Prostate gland (tissue), 2 donors: Measurements from ENCODE around the gene DOK4. TPM values are rescaled to one million over a fixed set of nuclear protein-coding genes. Genes with fewer than 3 reads are reported as not detected.

Experiments used
- DNase-seq: peaks from one replicate; pipeline ENCODE4 v3.0.0-alpha.2; 2019; ENCODE audit warnings: low spot score
- H3K27ac ChIP-seq, 2 donors: fragments of 200-600 bp; sonication (generic); 2 replicates each; pipeline ENCODE4 v1.5.1; 2017 to 2019
- H3K27me3 ChIP-seq: fragments of 200-600 bp; sonication (generic); replicated peaks from 2 replicates; pipeline ENCODE4 v1.5.1; 2019; ENCODE audit not compliant: insufficient read depth
- H3K36me3 ChIP-seq, 2 donors: fragments of 200-600 bp; sonication (generic); 1 replicate in 1 of 2; 2 replicates in 1 of 2; pipeline versions ENCODE4 v1.5.1 to v1.8.1; 2017 to 2019
- H3K4me1 ChIP-seq: fragments of 200-600 bp; sonication (generic); replicated peaks from 2 replicates; pipeline ENCODE4 v1.5.1; 2019
- H3K4me3 ChIP-seq, 2 donors: fragments of 200-600 bp; sonication (generic); 2 replicates each; pipeline ENCODE4 v1.5.1; 2017 to 2019
- H3K9me3 ChIP-seq: fragments of 200-600 bp; sonication (generic); 2 replicates; pipeline ENCODE4 v1.5.1; 2017
- POLR2A ChIP-seq: fragments of 450-650 bp; IDR thresholded peaks from one replicate; pipeline ENCODE4 v1.6.1; 2016; ENCODE audit warnings: antibody characterized with exemption, mild to moderate bottlenecking
- POLR2AphosphoS5 ChIP-seq: sonication (generic); formaldehyde crosslinking; IDR thresholded peaks from one replicate; pipeline ENCODE4 v1.6.1; 2017; ENCODE audit warnings: antibody characterized with exemption
- WGBS: methylation state at CpG from one replicate; pipeline ENCODE4 v1.1.5; 2018; 5-methylcytosine and 5-hydroxymethylcytosine counted together
- intact Hi-C: fragments of 100-400 bp; cut with DNase I; formaldehyde crosslinking; loops from one replicate; pipeline ENCODE4 v1.14.2; 2022
- total RNA-seq, 2 donors: library from RNA; depleted of rRNA; stranded (reverse); fragments of >200 nt; gene quantifications; one replicate each; pipeline ENCODE4 v1.1.0, GENCODE V29; 2016
- TF ChIP-seq, protein P1 (sequence below), 4 experiments: fragments of 200-600 bp in 2 of 4; fragments of 450-650 bp in 2 of 4; sonication (generic) in 2 of 4; IDR thresholded peaks; 1 replicate in 3 of 4; 2 replicates in 1 of 4; pipeline ENCODE4 v1.5.1; 2016 to 2019; ENCODE audit warnings: antibody characterized with exemption in 4 of 4, mild to moderate bottlenecking in 2 of 4, moderate library complexity in 2 of 4

DOK4 gene
- total RNA-seq = 10 to 100 TPM; 26.3 to 55.4 TPM

DNA sequence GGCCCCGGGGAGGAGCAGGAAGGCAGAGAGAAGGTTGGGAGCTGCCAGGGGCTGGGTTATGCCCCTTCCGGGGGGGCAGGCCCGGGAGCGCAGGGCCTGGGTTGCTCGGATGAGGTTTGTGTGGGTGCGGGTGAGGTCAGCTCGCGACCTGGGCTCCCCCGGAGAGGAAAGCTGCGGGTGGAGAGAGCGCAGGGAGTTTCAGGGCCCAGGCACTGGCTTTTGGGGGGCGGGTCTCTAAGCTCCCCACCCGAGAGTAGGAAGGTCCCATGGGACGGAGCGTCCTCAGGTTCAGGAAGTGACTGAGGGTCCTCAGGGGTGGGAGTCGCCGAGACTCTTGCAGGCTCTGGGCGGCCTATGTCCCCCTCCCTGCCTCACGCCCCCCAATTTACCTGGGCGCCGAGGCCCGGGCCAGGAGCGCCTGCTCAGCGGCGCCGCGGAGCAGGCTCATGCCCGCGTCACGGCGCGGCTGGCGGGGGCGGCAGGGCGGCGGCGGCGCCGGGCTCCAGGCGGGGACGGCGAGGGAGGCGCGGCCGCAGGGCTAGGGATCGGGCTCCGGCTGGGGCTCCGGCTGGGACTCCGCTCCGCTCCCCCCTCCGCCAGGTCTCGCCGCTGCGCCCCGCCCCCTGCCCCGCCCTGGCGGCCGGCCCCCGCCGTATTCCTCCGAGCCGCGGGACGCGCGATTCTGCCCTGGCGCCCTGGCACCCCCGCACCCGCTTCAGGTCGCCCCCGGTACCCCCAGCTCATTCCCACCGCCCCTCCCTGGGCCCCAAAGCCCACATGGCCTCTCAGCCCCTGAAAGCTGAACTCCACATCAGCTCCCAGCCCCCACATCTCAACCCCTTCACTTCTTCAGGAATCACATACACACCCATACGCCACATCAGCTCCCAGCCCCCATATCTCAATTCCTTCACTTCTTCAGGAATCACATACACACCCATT, at the start of gene DOK4:
TSS of gene DOK4 (minus strand) at position 578 of the 942 bp plus-strand sequence. CDS start 6,986 bp downstream, outside the sequence.
- no peaks in the 10 kb centered on the region for H3K9me3 ChIP-seq
- H3K27me3 ChIP-seq = no peaks in the 10 kb centered on the region
- 3% methylated on average over 41 of the region's 73 CpGs for WGBS
- H3K36me3 ChIP-seq = no peaks in the 10 kb centered on the region
- TF ChIP-seq, protein P1, sequence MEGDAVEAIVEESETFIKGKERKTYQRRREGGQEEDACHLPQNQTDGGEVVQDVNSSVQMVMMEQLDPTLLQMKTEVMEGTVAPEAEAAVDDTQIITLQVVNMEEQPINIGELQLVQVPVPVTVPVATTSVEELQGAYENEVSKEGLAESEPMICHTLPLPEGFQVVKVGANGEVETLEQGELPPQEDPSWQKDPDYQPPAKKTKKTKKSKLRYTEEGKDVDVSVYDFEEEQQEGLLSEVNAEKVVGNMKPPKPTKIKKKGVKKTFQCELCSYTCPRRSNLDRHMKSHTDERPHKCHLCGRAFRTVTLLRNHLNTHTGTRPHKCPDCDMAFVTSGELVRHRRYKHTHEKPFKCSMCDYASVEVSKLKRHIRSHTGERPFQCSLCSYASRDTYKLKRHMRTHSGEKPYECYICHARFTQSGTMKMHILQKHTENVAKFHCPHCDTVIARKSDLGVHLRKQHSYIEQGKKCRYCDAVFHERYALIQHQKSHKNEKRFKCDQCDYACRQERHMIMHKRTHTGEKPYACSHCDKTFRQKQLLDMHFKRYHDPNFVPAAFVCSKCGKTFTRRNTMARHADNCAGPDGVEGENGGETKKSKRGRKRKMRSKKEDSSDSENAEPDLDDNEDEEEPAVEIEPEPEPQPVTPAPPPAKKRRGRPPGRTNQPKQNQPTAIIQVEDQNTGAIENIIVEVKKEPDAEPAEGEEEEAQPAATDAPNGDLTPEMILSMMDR (IDR thresholded peaks at IDR 0.05) = no peak
- TF ChIP-seq POLR2AphosphoS5 = no peak
- TF ChIP-seq POLR2A = peak; percentile 10
- peak within 1 kb of the TSS; percentile 67 to 68 for H3K4me3 ChIP-seq
- peak; percentile 74 for DNase-seq
- peaks cover 5% of the 10 kb centered on the region for H3K4me1 ChIP-seq
- intact Hi-C loops = no loop called here
- peak within 1 kb of the TSS; percentile 68 to 71 for H3K27ac ChIP-seq

DNA sequence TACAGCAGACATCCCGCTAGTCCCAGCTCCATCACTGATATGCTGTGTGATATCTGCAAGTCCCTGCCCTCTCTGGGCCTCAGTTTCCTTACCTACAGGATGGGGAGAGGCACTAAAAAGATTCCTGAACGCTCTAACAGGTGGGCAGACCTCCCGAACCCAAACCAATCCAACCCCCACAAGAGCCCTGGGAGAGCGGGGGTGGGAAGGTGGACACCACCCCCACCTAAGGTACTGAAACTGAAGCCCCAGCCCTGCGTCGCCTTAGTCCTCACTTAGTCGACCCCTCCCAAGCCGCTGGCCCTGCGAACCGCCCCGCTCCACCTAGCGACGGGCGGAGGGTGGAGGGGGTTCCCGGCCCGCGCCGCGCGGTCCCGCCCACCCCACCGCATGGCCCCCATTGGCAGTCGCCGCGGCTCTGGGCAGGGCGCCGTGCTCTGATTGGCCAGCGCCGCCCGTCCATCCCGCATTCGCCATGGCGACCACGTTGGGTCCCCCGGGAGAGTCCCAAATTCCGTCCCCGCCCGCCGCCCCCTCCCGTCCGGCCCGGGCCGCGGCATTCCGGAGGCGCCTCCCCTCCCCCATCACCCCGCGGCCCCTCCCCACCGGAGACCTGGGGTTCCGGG, 49.5 kb upstream of the DOK4 start:
- intact Hi-C loops = loop anchor here (5.0 kb wide), 1 partner anchor 233 kb away; no protein-coding TSS in a partner anchor
- DNase-seq = peak; percentile 96
- TF ChIP-seq, protein P1 (IDR thresholded peaks at IDR 0.05) = peak in 2 of 4 experiments; percentile 28 to 30
- TF ChIP-seq POLR2A = peak; percentile 22
- peak; percentile 19 for TF ChIP-seq POLR2AphosphoS5
- peak overlapping the region; percentile 96 to 97 for H3K4me3 ChIP-seq
- peaks cover 18% of the 10 kb centered on the region for H3K4me1 ChIP-seq
- peak overlapping the region; percentile 89 to 94 for H3K27ac ChIP-seq
- no peaks in the 10 kb centered on the region for H3K9me3 ChIP-seq
- no peaks in the 10 kb centered on the region for H3K36me3 ChIP-seq
- no peaks in the 10 kb centered on the region for H3K27me3 ChIP-seq
- 1% methylated on average over 25 of the region's 50 CpGs for WGBS

DNA sequence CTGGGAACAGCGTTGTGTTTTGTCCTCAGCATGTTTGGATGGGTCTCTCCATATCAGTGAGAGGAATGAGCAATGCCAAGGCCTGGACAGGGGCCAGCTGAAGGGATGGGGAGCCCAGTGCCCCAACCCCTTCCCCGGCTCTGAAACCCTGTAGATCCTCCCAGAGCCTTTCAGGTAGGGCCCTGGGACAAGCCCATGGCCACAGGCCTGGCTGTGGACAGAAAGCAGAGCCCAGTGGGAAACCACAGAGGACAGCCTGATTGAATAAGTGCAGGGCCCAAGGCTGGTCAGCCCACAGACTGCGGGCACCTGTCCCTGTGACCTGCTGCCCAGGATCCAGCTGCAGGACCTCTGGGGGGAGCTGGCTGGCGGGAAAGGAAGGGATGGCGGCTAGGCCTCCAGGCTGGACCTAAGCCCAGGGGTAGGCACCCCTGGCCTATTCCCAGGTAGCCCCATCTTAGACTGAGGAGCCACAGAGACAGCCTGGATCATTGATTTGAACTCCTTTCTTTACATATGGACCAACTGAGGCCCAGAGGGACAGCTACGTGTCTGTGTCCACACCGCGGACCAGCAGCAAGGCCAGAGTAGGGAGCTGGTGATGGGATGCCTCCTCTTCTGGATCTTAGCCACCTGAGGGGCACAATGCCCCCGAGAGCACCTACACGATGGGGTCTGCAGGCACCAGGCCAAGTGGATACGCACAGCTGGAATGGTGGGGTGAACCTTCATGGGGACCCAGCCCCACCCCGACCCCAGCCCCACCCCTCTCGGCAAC, 48.8 kb upstream of the DOK4 start:
- H3K4me1 ChIP-seq = peaks cover 18% of the 10 kb centered on the region
- intact Hi-C loops = loop anchor here (5.0 kb wide), 1 partner anchor 233 kb away; no protein-coding TSS in a partner anchor
- H3K4me3 ChIP-seq = peak overlapping the region; percentile 96 to 97
- H3K27ac ChIP-seq = peak overlapping the region; percentile 89 to 94
- H3K36me3 ChIP-seq = no peaks in the 10 kb centered on the region
- no peak for DNase-seq
- no peak for TF ChIP-seq POLR2A
- TF ChIP-seq, protein P1 (IDR thresholded peaks at IDR 0.05) = no peak
- TF ChIP-seq POLR2AphosphoS5 = no peak
- H3K27me3 ChIP-seq = no peaks in the 10 kb centered on the region
- WGBS = 50% methylated on average over 11 of the region's 13 CpGs
- H3K9me3 ChIP-seq = no peaks in the 10 kb centered on the region

DNA sequence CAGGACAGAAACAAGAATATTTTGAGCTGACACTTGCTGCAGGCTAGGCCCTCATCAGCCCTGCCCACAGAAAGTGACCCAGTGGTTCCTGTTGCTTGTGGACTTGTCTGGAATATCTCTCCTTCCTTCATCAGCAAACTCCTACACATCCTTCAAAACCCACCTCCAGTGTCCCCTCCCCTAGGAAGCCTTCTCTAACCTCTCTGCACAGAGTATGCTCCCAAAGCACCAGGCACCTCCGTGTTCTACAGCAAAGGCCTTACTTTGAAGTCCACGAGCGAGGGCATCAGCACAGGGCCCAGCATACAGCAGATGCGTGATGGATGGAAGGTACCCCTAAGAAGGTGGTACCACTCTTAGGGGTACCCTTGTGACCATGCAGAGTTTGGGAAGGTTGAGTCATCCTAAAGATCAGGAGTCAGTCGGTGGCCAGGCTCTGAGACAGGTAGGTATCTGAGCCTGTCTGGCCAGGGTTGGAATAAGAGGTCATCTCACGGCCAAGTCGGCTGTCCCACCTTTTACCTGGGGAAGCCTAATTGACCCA, 48.1 kb upstream of the DOK4 start:
- no peak for DNase-seq
- H3K36me3 ChIP-seq = no peaks in the 10 kb centered on the region
- WGBS = 94% methylated on average over 7 of the region's 7 CpGs
- no peak for TF ChIP-seq POLR2AphosphoS5
- TF ChIP-seq POLR2A = no peak
- TF ChIP-seq, protein P1 (IDR thresholded peaks at IDR 0.05) = no peak
- intact Hi-C loops = no loop called here
- H3K9me3 ChIP-seq = no peaks in the 10 kb centered on the region
- no peaks in the 10 kb centered on the region for H3K27me3 ChIP-seq
- H3K27ac ChIP-seq = peak overlapping the region in 1 of 2 donors; percentile 16
- no peak overlapping the region for H3K4me3 ChIP-seq
- peaks cover 18% of the 10 kb centered on the region for H3K4me1 ChIP-seq
